A172 (cell line): ENCODE results near the gene ADAMTS16. TPM values are rescaled to one million over a fixed set of nuclear protein-coding genes. Genes with fewer than 3 reads are reported as not detected.
"Not testable (repeated sequence)": the region's sequence is repeated elsewhere in the genome, so short reads cannot be mapped to it uniquely, and the experiment has no call there.

ENCODE experiments used
- DNase-seq: peaks from one replicate; pipeline ENCODE4 v3.0.0-alpha.2; 2015; ENCODE audit warnings: low spot score
- total RNA-seq: library from RNA; depleted of rRNA; stranded (reverse); fragments of >200 nt; shearing (Covaris generic); gene quantifications from 2 replicates; pipeline ENCODE4 v1.2.3, GENCODE V29; 2014; rRNA removed

Gene ADAMTS16
- total RNA-seq, result 3.4 and 3.5 TPM in 2 replicates

DNA sequence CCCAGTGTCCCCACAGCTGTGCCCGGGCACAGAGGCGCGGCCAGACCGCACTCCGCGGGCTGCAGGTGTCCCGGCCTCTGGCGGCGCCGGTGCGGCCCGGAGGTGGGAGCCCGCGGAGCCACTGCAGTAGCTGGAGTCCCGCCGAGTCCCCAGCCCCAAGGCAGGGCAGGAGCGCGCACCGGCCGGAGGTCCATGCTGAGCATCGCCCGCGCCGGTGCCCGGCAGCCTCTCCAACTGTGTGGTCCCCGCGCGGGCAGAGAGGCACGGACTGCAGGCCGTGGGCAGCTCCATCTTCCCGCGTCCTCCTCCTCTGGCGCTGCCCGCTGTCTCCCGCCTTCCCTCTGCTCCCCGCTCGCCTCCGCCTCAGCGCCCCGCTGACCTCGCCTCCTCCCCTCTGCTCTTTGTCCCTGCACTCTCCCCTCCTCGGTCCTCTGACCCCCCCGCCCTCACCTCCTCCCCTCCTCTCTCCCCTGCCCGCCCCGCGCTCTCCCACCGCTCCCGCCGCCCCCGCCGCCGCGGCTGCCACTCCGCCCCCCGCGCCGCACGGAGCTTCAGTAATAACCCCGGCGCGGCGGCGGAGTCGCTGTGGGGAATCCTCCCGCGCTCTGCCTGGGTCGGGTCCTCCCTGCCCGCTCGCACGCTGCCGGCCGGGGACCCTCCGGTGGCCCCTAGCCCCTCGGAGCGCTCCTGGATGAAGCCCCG is at the start of gene ADAMTS16:
Gene ADAMTS16 (plus strand): TSS at position 554 of the 702 bp plus-strand sequence. CDS start 138 bp downstream, at position 692.
- no peak for DNase-seq

DNA sequence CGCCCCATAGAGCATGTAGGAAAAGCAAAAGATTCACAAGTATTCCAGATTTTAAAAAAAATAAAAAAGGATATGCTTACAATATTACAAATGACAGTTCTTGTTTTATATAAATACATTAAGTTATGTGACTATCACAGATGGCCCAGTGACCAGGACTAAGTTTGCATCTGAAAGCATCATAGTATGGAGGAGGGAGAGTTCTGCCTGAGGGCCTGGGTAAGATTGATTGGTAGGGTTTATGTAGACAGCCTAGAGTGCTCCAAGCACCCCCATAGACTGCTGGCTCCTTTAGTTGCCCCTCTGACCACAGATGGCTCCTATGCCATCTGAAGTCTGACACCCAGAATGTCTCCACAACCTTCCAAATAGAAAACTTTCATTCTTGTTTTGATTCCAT is 48.0 kb upstream of the ADAMTS16 start:
- DNase-seq, result no peak

- no peak for DNase-seq
Observed at GRCh38 chr5:5100635-5101034, 39.5 kb upstream of the ADAMTS16 start.

GRCh38 chr5:5101676-5102075 is 38.5 kb upstream of the ADAMTS16 start:
- no peak for DNase-seq

DNA sequence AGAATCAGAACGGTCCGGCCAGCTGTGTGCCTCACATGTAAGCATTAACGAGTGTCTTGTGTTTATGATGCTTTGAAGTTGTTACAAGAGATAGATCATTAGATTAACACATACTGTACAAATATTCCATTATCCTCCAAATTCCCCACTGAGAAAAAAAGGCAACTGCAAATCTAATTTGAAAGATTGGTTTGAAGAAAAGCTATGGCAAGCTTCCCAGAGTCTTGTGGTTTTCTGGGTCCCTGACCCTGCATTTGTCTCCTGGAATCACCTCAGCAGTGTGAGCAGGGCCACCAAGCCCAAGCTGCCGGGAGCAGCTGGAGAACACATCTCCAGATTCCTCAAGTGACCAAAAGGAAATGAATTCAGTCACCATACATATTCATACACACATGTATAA is 36.9 kb upstream of the ADAMTS16 start:
- DNase-seq, result peak; percentile 65

GRCh38 chr5:5104550-5104949 is 35.6 kb upstream of the ADAMTS16 start:
- no peak for DNase-seq

GRCh38 chr5:5105531-5105930 is 34.6 kb upstream of the ADAMTS16 start:
- DNase-seq, result peak; percentile 7

GRCh38 chr5:5116956-5117355 is 23.2 kb upstream of the ADAMTS16 start:
- no peak for DNase-seq

DNA sequence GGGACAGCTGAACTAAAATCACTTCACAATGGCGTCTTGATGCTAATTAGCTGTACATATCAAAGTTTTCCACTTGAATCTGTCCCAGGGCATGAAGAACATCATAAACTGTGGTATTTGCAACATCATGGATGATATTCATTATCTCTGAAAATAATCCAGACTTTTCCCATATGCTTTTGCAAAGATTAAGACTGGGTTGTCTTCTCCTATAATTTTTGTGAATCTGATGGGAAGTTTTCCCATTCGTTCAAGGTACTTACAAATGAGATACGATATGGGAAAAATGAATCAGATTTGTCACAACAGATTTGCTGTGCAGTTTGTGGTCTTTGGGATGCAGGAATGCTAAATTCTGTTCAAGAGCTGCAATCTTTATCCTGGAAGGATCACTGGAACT is 17.4 kb upstream of the ADAMTS16 start:
- no peak for DNase-seq

- no peak for DNase-seq
Observed at GRCh38 chr5:5124231-5124630, 15.9 kb upstream of the ADAMTS16 start.

- DNase-seq, result peak; percentile 74
Observed at GRCh38 chr5:5126444-5126843, 13.7 kb upstream of the ADAMTS16 start.

- DNase-seq, result no peak
Observed at GRCh38 chr5:5128766-5129165, 11.4 kb upstream of the ADAMTS16 start.

GRCh38 chr5:5132234-5132633 is 7.9 kb upstream of the ADAMTS16 start:
- no peak for DNase-seq

DNA sequence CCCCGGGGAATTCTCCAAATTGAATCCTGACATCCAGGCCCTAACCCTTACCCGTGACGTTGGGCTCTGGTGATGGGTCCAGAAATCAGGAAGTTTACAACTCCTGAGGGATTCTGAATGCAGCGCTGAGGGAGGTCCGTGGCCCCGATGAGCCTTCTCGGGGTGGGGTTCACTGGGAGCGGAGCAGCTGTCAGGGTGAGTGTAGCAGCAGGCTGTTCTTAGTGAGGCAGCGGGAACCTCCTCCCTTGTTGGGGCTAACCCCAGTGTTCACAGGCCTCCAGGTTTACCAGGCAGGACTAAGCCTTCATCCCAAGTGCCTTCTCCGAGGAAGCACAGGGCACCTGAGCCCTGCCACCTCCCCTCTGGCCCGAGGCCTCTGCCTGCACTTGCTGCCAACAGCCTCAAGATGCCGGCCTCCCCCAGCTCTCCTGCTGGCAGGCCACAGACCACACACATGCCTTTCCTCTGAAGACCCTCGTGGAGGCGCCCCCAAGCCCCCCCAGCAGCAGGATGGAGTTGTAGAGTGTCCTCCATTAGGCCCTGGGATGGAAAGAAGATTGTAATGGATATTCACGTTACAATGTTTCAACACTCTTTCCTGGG is 7.3 kb upstream of the ADAMTS16 start:
- no peak for DNase-seq

DNA sequence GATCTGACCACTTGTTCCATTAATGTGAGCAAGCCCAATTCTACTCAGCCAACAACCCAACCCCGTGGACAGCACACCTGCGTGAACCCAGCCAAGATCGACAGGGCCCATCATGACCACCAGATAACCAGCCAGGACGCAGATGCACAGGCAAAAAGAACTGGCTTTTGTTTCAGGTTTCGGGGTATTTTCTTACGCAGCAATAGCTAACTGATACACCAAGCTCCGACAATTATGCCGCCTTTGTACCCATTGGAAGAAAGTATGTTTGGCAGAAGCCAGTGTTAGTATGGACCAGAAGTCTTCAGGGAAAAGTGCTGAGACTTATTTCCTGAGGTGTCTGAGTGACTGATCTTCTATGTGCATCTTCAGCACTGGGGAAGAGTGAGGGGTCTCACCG is 6.0 kb upstream of the ADAMTS16 start:
- DNase-seq, result no peak

DNA sequence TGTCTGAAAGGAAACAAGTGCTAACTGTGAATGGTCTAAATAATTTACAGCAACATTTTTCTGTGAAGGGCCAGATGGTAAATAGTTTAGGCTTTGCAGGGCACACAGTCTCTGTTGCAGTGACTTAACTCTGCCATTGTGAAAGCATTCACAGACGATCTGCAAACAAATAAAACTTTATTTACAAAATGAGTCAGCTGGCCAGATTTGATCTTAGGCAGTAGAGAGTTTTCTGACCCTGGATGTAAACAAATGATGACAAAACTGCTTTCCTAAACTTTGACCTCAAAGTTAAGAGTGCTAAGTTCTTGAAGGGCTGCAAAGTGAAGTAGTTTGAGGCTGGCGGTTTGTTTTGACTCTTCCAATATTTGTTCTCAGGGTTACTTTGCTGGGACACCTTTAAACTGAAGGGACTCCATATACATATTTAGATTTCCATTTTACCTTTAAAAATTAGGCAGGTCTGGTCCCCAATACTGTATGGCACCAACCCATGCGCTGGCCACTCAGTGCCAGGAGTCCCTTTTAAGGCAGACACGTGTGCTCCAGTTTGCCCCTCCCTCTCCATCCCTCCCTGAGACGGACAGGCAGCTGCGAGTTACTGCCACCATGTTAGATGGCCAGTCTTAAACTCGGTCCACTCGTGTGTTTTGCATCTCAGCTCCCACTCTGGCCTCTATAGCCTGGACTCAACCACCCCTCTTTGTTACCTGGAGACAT is 4.0 kb upstream of the ADAMTS16 start:
- DNase-seq, result no peak

DNA sequence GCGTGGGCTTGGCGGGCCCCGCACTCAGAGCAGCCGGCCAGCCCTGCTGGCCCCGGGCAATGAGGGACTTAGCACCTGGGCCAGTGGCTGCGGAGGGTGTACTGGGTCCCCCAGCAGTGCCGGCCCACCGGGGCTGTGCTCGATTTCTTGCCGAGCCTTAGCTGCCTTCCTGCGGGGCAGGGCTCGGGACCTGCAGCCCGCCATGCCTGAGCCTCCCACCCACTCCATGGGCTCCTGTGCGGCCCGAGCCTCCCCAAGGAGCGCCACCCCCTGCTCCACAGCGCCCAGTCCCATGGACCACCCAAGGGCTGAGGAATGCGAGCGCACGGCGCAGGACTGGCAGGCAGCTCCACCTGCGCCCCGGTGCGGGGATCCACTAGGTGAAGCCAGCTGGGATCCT is 2.3 kb upstream of the ADAMTS16 start:
- DNase-seq, result not testable (repeated sequence)

DNA sequence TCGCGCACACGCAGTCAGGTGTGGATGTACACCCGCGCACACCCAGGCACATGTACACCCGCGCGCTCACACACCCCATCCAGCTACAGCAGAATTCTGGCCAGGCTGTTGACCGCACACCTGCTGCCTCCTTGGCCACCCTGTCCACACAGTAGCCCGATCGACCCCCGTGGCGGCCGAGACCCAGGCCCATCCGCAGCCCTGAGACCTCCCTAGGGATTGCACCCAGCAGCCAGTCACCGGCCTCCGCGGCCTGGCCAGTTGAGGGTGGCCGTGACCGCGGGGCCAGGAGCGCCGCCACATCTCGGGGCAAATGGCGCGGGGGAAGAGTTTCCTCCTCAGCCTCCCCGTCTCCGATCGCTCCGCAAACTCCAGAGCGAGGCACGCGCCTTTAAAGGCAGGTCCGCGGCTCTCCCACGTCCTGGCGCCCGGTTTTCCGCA is 774 bp upstream of the ADAMTS16 start:
- DNase-seq, result no peak

- DNase-seq, result no peak
Observed at GRCh38 chr5:5140479-5141338, 579 bp downstream of the ADAMTS16 start.

DNA sequence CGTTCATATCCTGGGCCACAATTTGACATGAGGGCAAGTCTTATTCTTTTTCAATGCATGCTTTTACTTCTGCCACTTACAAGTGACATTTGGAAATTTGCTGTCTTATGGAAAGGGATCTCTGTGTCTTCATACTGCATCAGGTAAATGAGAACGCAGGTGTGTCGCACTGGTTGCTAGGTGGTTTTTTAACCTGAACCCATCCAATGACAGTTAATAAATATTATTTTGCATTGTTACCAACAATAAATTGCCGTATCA is 1.1 kb downstream of the ADAMTS16 start:
- no peak for DNase-seq

DNA sequence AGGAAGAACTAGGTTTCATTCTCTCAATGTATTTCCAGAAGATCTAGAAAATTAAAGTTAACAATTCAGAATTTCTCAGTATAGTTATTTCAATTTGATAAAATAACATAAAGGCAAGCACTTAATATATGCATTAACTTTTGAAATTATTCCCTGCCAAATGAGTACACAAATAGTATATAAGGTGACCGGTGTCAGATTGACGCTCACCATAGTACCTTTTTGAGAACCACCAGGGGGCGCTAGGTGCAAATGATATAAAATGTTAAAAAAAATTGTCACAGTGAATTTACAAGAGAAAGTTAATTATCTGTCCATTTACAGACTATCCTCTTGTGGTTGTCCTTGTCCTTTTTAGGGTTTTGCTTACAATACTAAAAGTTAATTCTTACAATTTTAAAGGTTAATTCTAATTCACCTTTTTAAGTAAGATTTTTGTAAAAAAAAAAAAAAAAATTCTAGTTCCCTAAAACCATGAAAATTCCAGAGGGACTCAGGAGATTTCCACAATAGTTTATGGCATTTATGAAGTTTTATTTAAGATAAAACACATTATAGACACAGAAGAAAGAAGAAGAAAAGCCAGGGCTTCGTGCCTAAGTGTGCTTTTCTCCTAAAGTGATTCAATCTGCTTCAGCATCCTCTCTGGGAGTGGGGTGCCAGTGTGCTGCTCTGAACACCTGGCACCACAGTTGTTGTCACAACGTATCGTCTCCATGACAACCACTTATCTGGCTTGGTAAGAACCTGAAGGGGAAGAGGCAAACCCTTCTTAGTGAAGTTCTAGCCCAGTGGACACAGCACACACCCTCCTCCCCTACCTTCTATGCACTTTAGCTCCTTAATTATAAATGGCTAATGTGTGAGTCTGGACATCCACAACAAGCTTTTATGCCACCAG is 1.7 kb downstream of the ADAMTS16 start:
- DNase-seq, result peak; percentile 58
